ENCODE results near the gene TUBGCP6. TPM values are rescaled to one million over a fixed set of nuclear protein-coding genes. Genes with fewer than 3 reads are reported as not detected.

The TUBGCP6 gene
- polyA plus RNA-seq, 1 donor from 2014 or later: 74.5 TPM

- Histone ChIP-seq H3F3A (ENCODE audit: insufficient read depth, low read length, poor library complexity, severe bottlenecking) (no peaks in the 10 kb centered on the region), H3K79me2 (replicated peaks; ENCODE audit: insufficient read depth, low read length) (no peaks in the 10 kb centered on the region), H2AFZ (ENCODE audit: low read depth, low read length) (no peak overlapping the region), H3K36me3 (ENCODE audit: insufficient read depth, low read length) (no peaks in the 10 kb centered on the region), H4K20me1 (ENCODE audit: insufficient read depth) (no peaks in the 10 kb centered on the region), H3K27ac (ENCODE audit: low read length) (no peak overlapping the region), H3K27me3 (ENCODE audit: insufficient read depth, low read depth, low read length) (no peaks in the 10 kb centered on the region), H3K4me2 (ENCODE audit: low read length) (no peak overlapping the region), H3K4me3 (ENCODE audit: low read length) (no peak overlapping the region), H3K9me2 (ENCODE audit: insufficient read depth, low read length) (no peaks in the 10 kb centered on the region), H3K9ac (ENCODE audit: low read length) (no peak overlapping the region), H3K9me3 (ENCODE audit: low read length) (no peaks in the 10 kb centered on the region)
- TF ChIP-seq EZH2 (IDR thresholded peaks at IDR 0.05; ENCODE audit: borderline replicate concordance, insufficient read depth, low read length, poor library complexity, severe bottlenecking) (no peak), REST (IDR thresholded peaks at IDR 0.05; ENCODE audit: borderline replicate concordance) (no peak), POLR2AphosphoS5 (IDR thresholded peaks at IDR 0.05) (no peak), MXI1 (conservative IDR thresholded peaks at IDR 0.05; ENCODE audit: poor library complexity, severe bottlenecking) (no peak), EP300 (conservative IDR thresholded peaks at IDR 0.05; ENCODE audit: poor library complexity, severe bottlenecking) (no peak), TAF1 (IDR thresholded peaks at IDR 0.05; ENCODE audit: low read depth) (no peak)
Measured at GRCh38 chr22:50277761-50278160, 32.9 kb upstream of the TUBGCP6 start.

GRCh38 chr22:50276143-50276542 lies 31.3 kb upstream of the TUBGCP6 start:
- H2AFZ ChIP-seq (ENCODE audit: low read depth, low read length): no peak overlapping the region
- no peaks in the 10 kb centered on the region for H3K9me3 ChIP-seq (ENCODE audit: low read length)
- H3F3A ChIP-seq (ENCODE audit: insufficient read depth, low read length, poor library complexity, severe bottlenecking): no peaks in the 10 kb centered on the region
- no peak overlapping the region for H3K27ac ChIP-seq (ENCODE audit: low read length)
- H4K20me1 ChIP-seq (ENCODE audit: insufficient read depth): no peaks in the 10 kb centered on the region
- no peaks in the 10 kb centered on the region for H3K79me2 ChIP-seq (replicated peaks; ENCODE audit: insufficient read depth, low read length)
- no peaks in the 10 kb centered on the region for H3K36me3 ChIP-seq (ENCODE audit: insufficient read depth, low read length)
- TF ChIP-seq CTCF (IDR thresholded peaks at IDR 0.05; ENCODE audit: poor library complexity, severe bottlenecking) (peak; percentile 29), SMC3 (conservative IDR thresholded peaks at IDR 0.05; ENCODE audit: poor library complexity) (no peak)
- H3K9ac ChIP-seq (ENCODE audit: low read length): no peak overlapping the region
- H3K4me2 ChIP-seq (ENCODE audit: low read length): no peak overlapping the region
- H3K27me3 ChIP-seq (ENCODE audit: insufficient read depth, low read depth, low read length): no peaks in the 10 kb centered on the region
- H3K4me3 ChIP-seq (ENCODE audit: low read length): no peak overlapping the region
- H3K9me2 ChIP-seq (ENCODE audit: insufficient read depth, low read length): no peaks in the 10 kb centered on the region

All from neural cell (in vitro differentiated cells).